ENCODE data around the gene RAD51B.

RAD51B gene

DNA sequence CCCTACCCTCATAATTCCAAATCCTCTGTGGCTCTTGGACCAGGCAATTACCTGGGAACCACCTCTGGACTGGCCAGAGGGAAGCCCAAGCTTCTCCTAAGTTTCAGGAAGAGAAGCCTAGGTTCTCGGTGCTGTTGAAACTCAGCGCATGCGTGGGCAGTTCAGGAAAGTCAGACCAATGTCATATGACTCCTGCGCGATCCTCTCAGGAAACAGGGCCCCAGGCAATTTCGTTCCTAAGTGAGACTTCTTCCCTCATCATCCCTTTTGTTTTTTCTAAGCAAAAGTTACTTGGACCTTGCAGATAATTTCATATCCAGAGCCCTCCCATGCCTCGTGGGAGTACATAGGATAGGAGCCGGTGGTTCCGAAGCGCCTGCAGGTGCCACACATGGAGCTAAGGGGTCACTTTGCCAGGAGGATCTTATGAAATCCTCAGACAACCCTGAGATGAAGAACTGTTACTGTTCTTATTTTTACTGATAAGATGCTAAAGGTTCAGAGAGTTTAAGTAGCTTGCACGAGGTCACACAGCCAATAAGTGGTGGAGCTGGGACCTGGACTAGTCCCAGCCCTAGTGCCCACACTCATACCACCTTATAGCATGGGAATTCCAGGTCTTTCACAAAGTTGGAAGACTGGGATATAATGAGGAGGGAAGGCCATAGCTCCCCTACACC is 805.1 kb downstream of the RAD51B start:
- H3K36me3 ChIP-seq (ENCODE audit: control insufficient read depth in 1 of 2, insufficient read depth in 2 of 2, low read length in 2 of 2) = no peaks in the 10 kb centered on the region
- no peak overlapping the region for H3K4me3 ChIP-seq (ENCODE audit: low read depth in 1 of 2, low read length in 2 of 2)
- peaks cover 11 to 16% of the 10 kb centered on the region in 2 donors for H3K4me1 ChIP-seq (ENCODE audit: control insufficient read depth in 1 of 2, insufficient read depth in 2 of 2, low read length in 2 of 2)
- no peak overlapping the region for H3K27ac ChIP-seq (ENCODE audit: low read depth, low read length)
- H3K9me3 ChIP-seq (ENCODE audit: control insufficient read depth in 1 of 2, low read length in 2 of 2) = no peaks in the 10 kb centered on the region
- H3K27me3 ChIP-seq (ENCODE audit: control insufficient read depth in 1 of 2, insufficient read depth in 2 of 2, low read length in 2 of 2) = no peaks in the 10 kb centered on the region
- no peak overlapping the region for H3K9ac ChIP-seq (ENCODE audit: low read depth in 1 of 2, low read length in 2 of 2)

DNA sequence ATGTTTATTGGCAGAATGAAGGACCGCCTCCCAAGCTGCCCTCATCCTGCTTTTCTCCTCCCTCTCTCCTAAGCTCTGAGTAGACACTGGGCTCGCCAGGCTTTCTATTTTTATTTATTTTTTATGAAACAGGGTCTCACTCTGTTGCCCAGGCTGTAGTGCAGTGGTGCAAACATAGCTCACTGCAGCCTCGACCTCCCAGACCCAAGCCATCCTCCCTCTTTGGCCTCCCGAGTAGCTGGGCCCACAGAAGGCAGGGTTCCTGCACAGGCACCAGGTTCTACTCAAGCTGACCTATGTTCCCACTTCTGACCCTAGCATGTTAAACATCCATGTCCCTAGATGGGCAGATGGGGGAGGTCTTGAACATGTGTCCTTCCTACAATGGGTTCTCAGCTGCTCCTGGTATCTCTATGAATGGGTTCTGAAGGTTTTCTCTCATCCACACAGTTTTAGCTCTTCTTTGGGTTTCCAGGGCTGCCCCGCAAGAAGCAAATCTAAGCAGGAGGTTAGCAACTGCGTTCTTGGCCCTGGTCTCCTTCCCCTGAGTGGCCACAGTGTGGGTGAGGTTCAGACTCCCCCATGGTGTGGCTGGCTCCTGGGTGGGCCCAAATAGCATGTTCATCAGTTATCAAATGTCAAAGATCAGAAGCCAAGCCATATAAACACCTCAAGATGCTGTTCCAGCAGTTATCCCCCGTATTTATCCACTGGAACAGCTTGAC is 805.9 kb downstream of the RAD51B start:
- no peak overlapping the region for H3K9ac ChIP-seq (ENCODE audit: low read depth in 1 of 2, low read length in 2 of 2)
- peaks cover 11 to 16% of the 10 kb centered on the region in 2 donors for H3K4me1 ChIP-seq (ENCODE audit: control insufficient read depth in 1 of 2, insufficient read depth in 2 of 2, low read length in 2 of 2)
- H3K36me3 ChIP-seq (ENCODE audit: control insufficient read depth in 1 of 2, insufficient read depth in 2 of 2, low read length in 2 of 2) = no peaks in the 10 kb centered on the region
- H3K27me3 ChIP-seq (ENCODE audit: control insufficient read depth in 1 of 2, insufficient read depth in 2 of 2, low read length in 2 of 2) = no peaks in the 10 kb centered on the region
- no peaks in the 10 kb centered on the region for H3K9me3 ChIP-seq (ENCODE audit: control insufficient read depth in 1 of 2, low read length in 2 of 2)
- H3K4me3 ChIP-seq (ENCODE audit: low read depth in 1 of 2, low read length in 2 of 2) = no peak overlapping the region
- no peak overlapping the region for H3K27ac ChIP-seq (ENCODE audit: low read depth, low read length)

DNA sequence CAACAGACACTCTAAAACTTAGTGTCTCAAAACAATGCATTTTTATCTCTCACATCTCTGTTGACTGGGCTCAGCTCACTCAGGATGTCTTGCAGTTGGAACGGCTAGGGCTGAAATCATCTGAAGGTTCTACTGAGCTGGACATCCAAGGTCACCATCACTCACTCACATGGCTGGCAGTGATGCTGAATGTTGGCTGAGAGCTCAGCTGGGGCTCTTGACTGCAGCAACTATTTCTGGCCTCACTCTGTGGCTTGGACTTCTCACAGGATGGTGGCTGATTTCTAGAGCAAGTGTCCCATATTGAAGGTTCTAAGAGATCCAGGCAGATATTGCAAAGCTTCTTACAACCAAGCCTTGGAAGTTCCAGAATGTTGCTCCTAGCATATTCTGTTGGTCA is 806.8 kb downstream of the RAD51B start:
- Histone ChIP-seq H3K9me3 (ENCODE audit: control insufficient read depth in 1 of 2, low read length in 2 of 2) (no peaks in the 10 kb centered on the region), H3K4me1 (ENCODE audit: control insufficient read depth in 1 of 2, insufficient read depth in 2 of 2, low read length in 2 of 2) (peaks cover 11 to 16% of the 10 kb centered on the region in 2 donors), H3K36me3 (ENCODE audit: control insufficient read depth in 1 of 2, insufficient read depth in 2 of 2, low read length in 2 of 2) (no peaks in the 10 kb centered on the region), H3K9ac (ENCODE audit: low read depth in 1 of 2, low read length in 2 of 2) (no peak overlapping the region), H3K27me3 (ENCODE audit: control insufficient read depth in 1 of 2, insufficient read depth in 2 of 2, low read length in 2 of 2) (no peaks in the 10 kb centered on the region), H3K27ac (ENCODE audit: low read depth, low read length) (no peak overlapping the region), H3K4me3 (ENCODE audit: low read depth in 1 of 2, low read length in 2 of 2) (no peak overlapping the region)

DNA sequence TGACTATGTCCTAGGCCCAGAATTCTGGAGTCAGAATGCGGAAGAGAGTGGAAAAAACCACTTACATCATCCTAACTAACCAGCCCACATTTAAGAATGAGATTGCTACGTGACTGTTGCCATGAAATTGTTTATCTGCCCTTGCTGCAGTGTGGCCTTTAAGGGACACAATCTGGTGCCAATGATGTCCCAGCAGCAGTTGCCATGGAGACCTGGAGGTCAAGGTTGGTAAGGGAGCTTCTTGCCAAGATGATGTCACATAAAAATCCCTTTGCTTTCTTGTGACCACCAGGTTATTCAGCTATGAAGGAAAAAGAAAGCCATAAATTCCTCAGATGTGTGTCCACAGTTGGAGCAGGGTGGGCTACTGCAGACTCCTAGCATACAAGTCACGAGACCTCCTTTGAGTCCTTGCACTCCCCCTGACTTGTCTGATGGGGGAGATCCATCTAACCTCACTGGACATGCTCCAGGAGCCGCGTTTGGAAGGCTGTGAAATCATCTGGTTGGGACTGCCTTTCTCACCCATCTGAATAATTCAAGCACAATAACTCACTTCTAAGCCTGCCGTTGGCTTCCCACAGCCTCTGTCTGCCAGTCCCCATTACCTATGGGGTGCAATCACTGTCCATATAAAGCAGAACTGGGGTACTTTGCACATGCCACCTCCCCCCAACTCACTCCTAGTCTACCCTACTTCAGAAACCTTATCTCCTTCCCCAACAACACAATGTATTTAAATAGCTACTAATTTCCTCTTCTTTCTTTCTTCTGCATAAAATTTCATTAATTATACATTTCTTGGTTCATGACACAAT is 807.7 kb downstream of the RAD51B start:
- Histone ChIP-seq H3K4me3 (ENCODE audit: low read depth in 1 of 2, low read length in 2 of 2) (no peak overlapping the region), H3K9ac (ENCODE audit: low read depth in 1 of 2, low read length in 2 of 2) (no peak overlapping the region), H3K27ac (ENCODE audit: low read depth, low read length) (no peak overlapping the region), H3K27me3 (ENCODE audit: control insufficient read depth in 1 of 2, insufficient read depth in 2 of 2, low read length in 2 of 2) (no peaks in the 10 kb centered on the region), H3K4me1 (ENCODE audit: control insufficient read depth in 1 of 2, insufficient read depth in 2 of 2, low read length in 2 of 2) (peaks cover 11 to 16% of the 10 kb centered on the region in 2 donors), H3K9me3 (ENCODE audit: control insufficient read depth in 1 of 2, low read length in 2 of 2) (no peaks in the 10 kb centered on the region), H3K36me3 (ENCODE audit: control insufficient read depth in 1 of 2, insufficient read depth in 2 of 2, low read length in 2 of 2) (no peaks in the 10 kb centered on the region)

DNA sequence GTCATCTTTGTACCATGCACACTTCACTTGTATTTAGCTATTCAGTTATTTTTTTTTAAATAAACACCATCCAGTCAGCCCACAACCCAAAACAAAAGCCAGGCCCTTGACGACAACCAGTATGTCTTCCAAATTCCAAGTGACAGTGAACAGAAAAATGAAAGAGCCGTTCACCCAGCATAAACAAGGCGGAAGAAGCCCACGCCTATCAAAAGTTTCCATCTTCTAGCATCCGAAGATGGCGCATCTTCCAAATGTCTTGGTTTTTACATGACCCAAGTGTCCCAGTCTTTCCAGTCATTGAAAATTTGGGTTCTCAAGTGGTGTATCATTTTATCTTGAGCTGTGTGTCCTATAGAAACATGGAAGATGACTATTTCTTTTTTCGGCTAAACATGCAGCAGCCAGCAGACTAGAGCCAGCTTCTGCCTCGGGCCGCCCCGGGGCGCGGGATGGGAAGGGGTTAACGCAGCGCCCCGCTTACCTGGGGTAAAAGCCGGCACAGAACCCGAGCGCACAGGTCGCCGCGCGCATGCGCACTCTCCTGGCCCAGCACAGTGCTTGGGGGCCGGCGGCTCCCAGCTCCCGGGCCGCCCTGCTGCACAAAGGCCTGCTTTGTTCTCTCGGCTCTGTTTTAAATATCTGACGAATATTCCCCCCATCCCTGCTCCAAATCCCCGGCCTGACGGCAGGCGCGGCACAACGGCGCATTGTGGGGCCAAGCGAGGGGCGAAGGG is 808.5 kb downstream of the RAD51B start:
- Histone ChIP-seq H3K9me3 (ENCODE audit: control insufficient read depth in 1 of 2, low read length in 2 of 2) (no peaks in the 10 kb centered on the region), H3K27me3 (ENCODE audit: control insufficient read depth in 1 of 2, insufficient read depth in 2 of 2, low read length in 2 of 2) (no peaks in the 10 kb centered on the region), H3K4me3 (ENCODE audit: low read depth in 1 of 2, low read length in 2 of 2) (peak overlapping the region; percentile 46 to 63), H3K27ac (ENCODE audit: low read depth, low read length) (peak overlapping the region; percentile 37), H3K36me3 (ENCODE audit: control insufficient read depth in 1 of 2, insufficient read depth in 2 of 2, low read length in 2 of 2) (no peaks in the 10 kb centered on the region), H3K4me1 (ENCODE audit: control insufficient read depth in 1 of 2, insufficient read depth in 2 of 2, low read length in 2 of 2) (peaks cover 11 to 16% of the 10 kb centered on the region in 2 donors), H3K9ac (ENCODE audit: low read depth in 1 of 2, low read length in 2 of 2) (peak overlapping the region; percentile 45 to 48)

- Histone ChIP-seq H3K36me3 (ENCODE audit: control insufficient read depth in 1 of 2, insufficient read depth in 2 of 2, low read length in 2 of 2) (no peaks in the 10 kb centered on the region), H3K27ac (ENCODE audit: low read depth, low read length) (peak overlapping the region; percentile 37), H3K4me1 (ENCODE audit: control insufficient read depth in 1 of 2, insufficient read depth in 2 of 2, low read length in 2 of 2) (peaks cover 18 to 21% of the 10 kb centered on the region in 2 donors), H3K4me3 (ENCODE audit: low read depth in 1 of 2, low read length in 2 of 2) (peak overlapping the region; percentile 46 to 63), H3K27me3 (ENCODE audit: control insufficient read depth in 1 of 2, insufficient read depth in 2 of 2, low read length in 2 of 2) (no peaks in the 10 kb centered on the region), H3K9ac (ENCODE audit: low read depth in 1 of 2, low read length in 2 of 2) (peak overlapping the region; percentile 45 to 48), H3K9me3 (ENCODE audit: control insufficient read depth in 1 of 2, low read length in 2 of 2) (no peaks in the 10 kb centered on the region)
These were observed 809.2 kb downstream of the RAD51B start for GRCh38 chr14:68628605-68629310.

DNA sequence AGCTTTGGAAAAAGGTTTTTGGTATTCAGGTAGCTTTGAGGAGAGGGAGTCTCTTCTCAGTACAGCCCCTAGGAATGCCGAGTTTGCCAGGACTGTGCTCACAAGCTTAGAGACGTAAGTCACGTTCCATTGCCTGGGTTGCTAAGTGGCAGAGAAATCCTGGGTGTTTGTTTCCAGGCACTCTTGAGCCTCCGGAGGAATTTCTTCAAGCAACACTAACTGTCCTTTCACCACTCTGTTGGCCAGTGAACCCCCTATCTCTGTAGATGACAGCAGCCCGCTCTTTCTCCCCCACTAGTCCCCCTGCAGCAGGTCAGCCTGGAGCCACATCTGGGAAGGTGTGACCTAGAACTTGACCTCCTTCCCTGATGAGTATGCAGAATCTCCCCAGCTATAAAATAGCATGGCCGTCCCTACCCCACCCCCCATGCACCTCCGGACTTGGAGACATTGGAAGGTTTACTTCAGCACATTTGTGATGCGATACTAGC is 810.5 kb downstream of the RAD51B start:
- Histone ChIP-seq H3K9me3 (ENCODE audit: control insufficient read depth in 1 of 2, low read length in 2 of 2) (no peaks in the 10 kb centered on the region), H3K4me3 (ENCODE audit: low read depth in 1 of 2, low read length in 2 of 2) (no peak overlapping the region), H3K27ac (ENCODE audit: low read depth, low read length) (no peak overlapping the region), H3K9ac (ENCODE audit: low read depth in 1 of 2, low read length in 2 of 2) (no peak overlapping the region), H3K4me1 (ENCODE audit: control insufficient read depth in 1 of 2, insufficient read depth in 2 of 2, low read length in 2 of 2) (peaks cover 21 to 24% of the 10 kb centered on the region in 2 donors), H3K36me3 (ENCODE audit: control insufficient read depth in 1 of 2, insufficient read depth in 2 of 2, low read length in 2 of 2) (no peaks in the 10 kb centered on the region), H3K27me3 (ENCODE audit: control insufficient read depth in 1 of 2, insufficient read depth in 2 of 2, low read length in 2 of 2) (no peaks in the 10 kb centered on the region)

DNA sequence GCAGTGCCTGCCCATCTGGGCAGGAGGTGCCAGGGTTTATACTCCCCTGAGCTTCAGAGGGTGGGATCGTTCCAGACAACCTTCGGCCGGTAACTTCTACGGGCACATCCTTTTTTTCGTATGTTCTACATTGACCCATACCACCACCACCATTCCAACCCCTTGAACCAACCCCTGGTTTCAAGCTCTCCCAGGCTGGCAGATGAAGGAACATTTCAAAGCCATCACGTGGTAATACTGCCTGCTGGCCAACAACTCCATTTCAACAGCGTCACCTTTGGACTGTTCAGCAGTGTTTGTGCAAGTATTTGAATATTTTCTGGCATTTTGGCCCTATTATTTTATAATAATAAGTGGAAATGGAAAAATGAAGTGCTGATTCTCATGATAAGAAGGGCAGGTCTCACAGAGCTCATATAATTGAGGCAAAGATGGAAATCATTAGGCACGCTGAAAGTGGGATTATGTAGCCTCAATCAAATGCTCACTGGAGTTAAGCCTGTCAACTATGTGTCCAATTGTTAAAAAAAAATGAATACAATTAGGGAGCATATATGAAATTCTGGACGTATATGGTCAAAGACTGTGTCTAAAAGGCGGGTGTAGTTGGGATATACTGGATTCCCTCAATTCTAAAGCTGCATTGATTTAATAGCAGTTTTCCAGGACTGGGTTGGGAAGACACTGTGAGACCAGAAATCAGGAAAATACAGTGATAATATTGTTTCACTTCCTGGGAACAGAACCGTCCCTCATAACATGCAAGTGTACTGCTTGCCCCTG is 811.2 kb downstream of the RAD51B start:
- H3K4me3 ChIP-seq (ENCODE audit: low read depth in 1 of 2, low read length in 2 of 2) = no peak overlapping the region
- H3K9ac ChIP-seq (ENCODE audit: low read depth in 1 of 2, low read length in 2 of 2) = no peak overlapping the region
- no peak overlapping the region for H3K27ac ChIP-seq (ENCODE audit: low read depth, low read length)
- peaks cover 21 to 24% of the 10 kb centered on the region in 2 donors for H3K4me1 ChIP-seq (ENCODE audit: control insufficient read depth in 1 of 2, insufficient read depth in 2 of 2, low read length in 2 of 2)
- H3K36me3 ChIP-seq (ENCODE audit: control insufficient read depth in 1 of 2, insufficient read depth in 2 of 2, low read length in 2 of 2) = no peaks in the 10 kb centered on the region
- no peaks in the 10 kb centered on the region for H3K27me3 ChIP-seq (ENCODE audit: control insufficient read depth in 1 of 2, insufficient read depth in 2 of 2, low read length in 2 of 2)
- no peaks in the 10 kb centered on the region for H3K9me3 ChIP-seq (ENCODE audit: control insufficient read depth in 1 of 2, low read length in 2 of 2)
